Hair follicular keratinocyte (primary cell): Measurements from ENCODE around the gene ZNF563. TPM values are rescaled to one million over a fixed set of nuclear protein-coding genes. Genes with fewer than 3 reads are reported as not detected.

ENCODE experiments used
- total RNA-seq: library from RNA; depleted of rRNA; stranded (reverse); fragments of >200 nt; gene quantifications from 2 replicates; pipeline ENCODE4 v1.2.3, GENCODE V29; 2015

ZNF563 gene
- 2.5 and 4.5 TPM in 2 replicates for total RNA-seq

DNA sequence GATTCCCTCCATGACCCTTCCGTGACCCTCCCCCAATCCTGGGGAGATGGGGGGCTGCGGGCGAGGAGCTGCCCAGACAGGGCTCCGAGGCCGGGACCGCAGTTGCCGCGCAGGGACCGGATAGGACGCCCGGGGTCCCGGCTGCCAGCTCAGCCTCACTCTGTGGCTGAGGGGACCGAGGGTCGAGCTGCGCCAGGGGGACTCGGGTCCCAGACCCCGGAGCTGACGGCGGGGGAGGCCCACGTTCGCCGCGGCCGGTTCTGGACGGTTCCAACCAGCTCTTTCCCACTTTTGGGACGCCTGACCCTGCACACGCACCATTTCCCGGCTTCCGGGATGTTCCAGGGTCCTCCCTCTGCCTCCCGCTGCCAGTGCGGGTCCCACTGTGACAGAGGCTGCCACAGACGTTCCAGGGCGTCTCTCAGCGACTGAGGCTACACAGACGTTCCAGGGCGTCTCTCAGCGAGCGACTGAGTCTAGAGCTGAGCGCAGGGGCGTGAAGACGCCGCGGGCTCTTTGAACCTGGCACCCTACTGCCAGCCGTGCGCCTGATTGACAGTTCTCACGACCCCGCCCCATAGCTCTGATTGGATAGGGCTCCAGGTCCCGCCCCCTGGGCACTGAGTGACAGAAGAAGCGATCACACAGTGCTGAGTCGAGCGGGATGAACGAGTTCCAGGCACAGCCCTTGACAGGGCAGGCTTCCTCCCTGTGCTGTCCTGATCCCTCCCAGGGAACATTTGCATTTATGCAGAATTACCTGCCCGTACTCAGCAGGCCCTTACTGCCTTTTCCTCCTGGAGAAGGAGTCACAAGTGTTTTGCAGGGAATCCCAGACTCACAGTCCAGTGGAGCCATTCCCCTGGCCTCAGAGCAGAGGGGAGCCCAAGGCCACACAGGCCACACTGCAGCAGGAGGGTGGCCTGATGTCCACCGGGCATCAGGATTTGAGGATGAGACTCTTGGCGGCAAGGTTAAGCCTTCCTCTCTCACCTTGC lies at the start of gene ZNF563:
Gene ZNF563 (minus strand): TSS at position 472 of the 998 bp plus-strand sequence. CDS start 151 bp downstream, at position 321.

DNA sequence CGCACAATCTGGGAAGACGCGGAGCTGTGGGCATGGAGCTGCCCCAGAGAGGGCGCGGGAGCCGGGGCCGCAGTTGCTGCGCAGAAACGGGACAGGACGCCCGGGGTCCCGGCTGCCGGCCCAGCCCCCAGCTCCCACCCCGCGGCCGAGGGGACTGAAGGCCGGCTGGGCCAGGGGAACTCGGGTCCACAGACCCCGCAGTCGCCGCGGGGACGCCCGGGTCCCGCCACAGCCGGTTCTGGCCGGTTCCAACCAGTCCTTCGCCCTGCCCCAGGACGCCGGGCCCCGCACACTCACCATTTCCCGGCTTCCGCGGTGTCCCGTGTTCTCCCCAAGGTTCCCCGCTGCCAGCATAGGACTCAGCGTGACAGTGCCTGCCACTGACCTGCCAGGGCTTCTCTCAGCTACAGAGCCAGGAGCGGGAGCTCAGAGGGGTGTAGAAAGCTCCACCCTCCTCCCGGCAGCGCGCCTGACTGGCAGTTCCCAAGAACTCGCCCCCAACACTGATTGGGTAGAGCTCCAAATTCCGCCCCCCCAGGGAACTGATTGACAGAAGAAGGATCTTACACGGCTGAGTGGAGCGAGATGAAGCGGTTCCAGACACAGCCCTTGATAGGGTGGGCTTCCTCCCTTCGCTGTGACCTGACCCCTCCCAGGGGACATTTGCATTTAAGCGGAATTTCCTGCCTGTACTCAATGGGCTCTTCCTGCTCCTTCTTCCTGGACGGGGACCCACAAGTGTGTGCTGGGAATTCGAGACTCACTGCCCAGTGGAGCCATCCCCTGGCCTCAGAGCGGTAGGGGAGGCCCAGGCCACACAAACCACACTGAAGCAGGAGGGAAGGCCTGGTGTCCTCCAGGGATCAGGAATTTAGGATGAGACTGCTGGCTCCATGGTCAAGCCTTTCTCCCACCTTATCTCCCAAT lies 32.1 kb upstream of the ZNF563 start, which contains the start of gene ZNF442:
Gene ZNF442 (minus strand): TSS at position 448 of the 927 bp plus-strand sequence. CDS start 2,052 bp downstream, outside the sequence.

GRCh38 chr19:12294249-12295158 lies 38.9 kb downstream of the ZNF563 start, which contains the start of gene ZNF44:
Gene ZNF44, minus strand, starts transcription at chr19:12294883. Its CDS starts 189 bp downstream, at chr19:12294694.

Other genes starting within 250 kb of the ZNF563 start
- 0.61 and 3.0 TPM in 2 replicates for gene ZNF20, start 193.3 kb downstream of the ZNF563 start, total RNA-seq
- gene ZNF625, start 176.9 kb downstream of the ZNF563 start, total RNA-seq: 1.7 and 3.1 TPM in 2 replicates
- 1.8 and 2.7 TPM in 2 replicates for gene ZNF136, start 170.5 kb downstream of the ZNF563 start, total RNA-seq
- 3.2 and 5.1 TPM in 2 replicates for gene ZNF44, start 38.8 kb downstream of the ZNF563 start, total RNA-seq
- gene ZNF442, start 32.0 kb upstream of the ZNF563 start, total RNA-seq: 0.61 and 2.9 TPM in 2 replicates
- gene ZNF799, start 67.6 kb upstream of the ZNF563 start, total RNA-seq: 2.0 and 2.1 TPM in 2 replicates
- 1.5 and 1.6 TPM in 2 replicates for gene ZNF443, start 107.4 kb upstream of the ZNF563 start, total RNA-seq
- 0.47 and 0.53 TPM in 2 replicates for gene ZNF709, start 151.2 kb upstream of the ZNF563 start, total RNA-seq
- 2.6 and 3.9 TPM in 2 replicates for gene ZNF564, start 217.8 kb upstream of the ZNF563 start, total RNA-seq